HG02938 (cell line): Measurements from ENCODE around the gene YOD1.

ENCODE experiments used
- ATAC-seq: cut with Tn5 transposase; IDR thresholded peaks from one replicate; pipeline ENCODE4 v1.9.1; 2021; ENCODE audit warnings: mild to moderate bottlenecking, moderate library complexity; ENCODE audit not compliant: unreplicated experiment

YOD1 gene

DNA sequence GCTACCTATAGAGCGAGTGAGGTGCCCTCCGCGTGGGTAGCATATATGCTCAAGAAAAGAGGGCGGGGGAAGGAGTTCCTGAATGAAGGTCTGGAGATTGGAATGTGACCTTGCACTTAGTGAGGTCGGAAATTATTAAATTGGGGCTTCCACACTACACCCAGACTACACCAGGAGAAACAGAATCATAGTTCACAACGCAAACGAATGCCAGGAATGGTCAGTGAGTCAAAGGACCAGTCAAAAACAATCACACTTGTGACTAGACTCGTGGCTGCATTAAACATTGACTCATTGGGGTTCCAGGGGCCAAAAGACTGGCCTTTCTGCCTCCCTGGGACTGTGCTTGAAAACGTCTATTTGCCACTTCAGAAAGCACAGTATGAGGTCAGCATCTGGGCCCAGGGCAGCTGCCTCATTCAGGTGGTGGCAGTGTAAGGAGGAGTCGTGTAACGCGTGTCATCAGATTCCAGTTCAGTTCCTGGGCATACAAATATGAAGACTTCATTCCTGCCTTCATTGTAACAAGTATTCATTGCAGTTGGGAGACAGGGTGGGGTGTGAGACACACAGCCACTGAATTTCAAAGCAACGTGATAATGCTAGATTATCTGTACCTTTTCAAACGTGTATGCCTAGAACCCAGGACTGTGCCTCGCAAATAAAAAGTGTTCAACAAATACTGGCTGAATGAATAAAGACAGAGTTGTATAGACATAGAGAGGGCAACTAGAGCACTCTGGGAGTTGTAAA, at the start of gene YOD1:
TSS of gene YOD1 (minus strand) at position 18 of the 753 bp plus-strand sequence. CDS start 178 bp downstream, outside the sequence.
- ATAC-seq: no peak

GRCh38 chr1:207097871-207098324, 46.9 kb upstream of the YOD1 start:
- peak; percentile 81 for ATAC-seq

DNA sequence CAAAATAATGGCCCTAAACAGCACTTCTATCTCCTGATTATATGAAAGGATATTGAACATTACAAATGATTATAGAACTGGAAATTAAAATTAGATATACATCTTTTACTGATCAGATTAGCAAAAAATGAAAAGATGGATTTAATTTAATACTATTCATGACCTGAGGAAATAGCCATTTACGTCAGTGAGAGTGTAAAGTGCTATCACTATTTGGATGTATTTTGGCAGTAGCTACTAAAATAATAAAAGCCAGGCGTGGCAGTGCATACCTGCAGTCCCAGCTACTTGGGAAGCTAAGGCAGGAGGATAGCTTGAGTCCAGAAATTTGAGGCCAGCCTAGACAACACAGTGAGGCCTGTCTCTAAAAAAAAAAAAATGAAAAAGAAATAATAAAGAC, 42.9 kb upstream of the YOD1 start:
- ATAC-seq: no peak

- ATAC-seq: no peak
Measured at GRCh38 chr1:207091200-207091908, 40.3 kb upstream of the YOD1 start.

DNA sequence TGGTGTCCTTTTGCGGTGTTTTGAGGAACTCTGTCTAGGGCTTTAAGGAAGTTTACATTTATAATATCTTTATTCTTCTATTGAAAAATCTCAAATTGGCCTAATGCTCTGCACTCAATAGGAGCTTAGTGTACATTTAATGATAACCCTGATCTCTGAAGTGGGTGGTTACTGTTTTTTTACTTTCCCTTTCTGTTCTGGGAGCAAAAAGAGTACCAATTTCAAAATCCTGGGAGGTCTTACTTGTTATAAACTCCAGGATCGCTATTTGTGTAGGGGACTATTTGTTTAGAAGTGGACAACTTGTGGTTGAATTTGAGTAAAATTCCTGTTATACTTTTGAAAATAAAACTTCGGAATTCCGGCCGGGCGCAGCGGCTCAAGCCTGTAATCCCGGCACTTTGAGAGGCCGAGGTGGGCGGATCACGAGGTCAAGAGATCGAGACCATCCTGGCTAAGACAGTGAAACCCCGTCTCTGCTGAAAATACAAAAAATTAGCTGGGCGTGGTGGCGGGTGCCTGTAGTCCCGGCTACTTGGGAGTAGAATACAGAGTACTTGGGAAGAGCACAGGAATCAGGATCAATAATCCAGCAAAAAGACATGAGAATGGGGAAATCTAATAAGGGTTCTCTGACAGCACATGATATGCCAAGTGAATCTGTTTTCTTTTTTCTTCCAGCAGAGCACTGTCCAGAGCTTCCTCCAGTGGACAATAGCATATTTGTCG, 38.8 kb upstream of the YOD1 start:
- ATAC-seq: no peak

DNA sequence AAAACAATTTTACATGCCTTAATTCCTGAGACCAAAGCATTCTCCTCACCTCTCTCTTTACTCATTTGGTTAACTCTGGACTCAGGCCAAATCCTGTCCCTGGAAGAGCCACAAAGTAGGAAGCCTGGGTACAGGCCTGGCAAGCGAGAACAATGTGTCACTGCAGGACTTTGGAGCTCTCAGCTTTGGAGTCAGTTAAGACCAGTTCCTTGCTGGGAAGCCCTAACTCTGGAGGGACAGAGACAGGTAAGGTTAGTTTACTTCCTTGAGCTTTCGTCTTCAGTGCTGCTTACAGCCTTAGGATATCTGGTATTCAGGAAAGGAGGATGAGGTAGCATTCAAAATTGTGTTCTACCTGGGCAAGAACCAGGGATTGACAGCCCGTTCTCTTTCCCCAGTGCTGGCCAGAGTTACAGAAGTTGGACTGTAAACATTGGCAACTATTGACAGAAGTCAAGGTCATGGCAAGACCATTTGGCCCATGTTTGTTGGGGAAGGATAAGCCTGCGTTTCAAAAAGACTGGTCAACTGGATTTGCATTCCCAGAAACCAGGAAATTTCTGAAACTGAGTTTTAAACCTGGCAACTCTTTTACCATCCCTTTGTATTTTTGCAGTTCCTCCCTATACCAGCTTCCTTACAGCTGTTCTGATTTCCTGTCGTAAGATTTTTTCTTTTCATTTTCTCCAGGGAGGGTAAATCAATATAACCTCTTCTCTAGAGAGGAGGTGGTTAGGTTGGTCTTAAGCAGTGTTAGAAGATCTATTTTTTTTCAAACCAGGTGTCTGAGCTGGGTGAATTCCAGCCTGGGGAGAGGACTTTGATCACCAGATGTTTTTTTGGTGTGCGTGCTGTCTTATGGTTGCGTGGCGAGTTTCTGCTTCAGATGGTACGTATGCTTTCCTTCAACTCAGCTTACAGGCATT, 38.0 kb upstream of the YOD1 start, which contains the start of gene C4BPB:
TSS of gene C4BPB (plus strand) at position 160 of the 926 bp plus-strand sequence. CDS start at position 832, 672 bp downstream.
- no peak for ATAC-seq

GRCh38 chr1:207088161-207088560, 37.2 kb upstream of the YOD1 start:
- ATAC-seq: no peak

- no peak for ATAC-seq
Measured at GRCh38 chr1:207085887-207086286, 34.9 kb upstream of the YOD1 start.

GRCh38 chr1:207084701-207085180, 33.7 kb upstream of the YOD1 start:
- no peak for ATAC-seq

GRCh38 chr1:207084232-207084631, 33.2 kb upstream of the YOD1 start:
- no peak for ATAC-seq

DNA sequence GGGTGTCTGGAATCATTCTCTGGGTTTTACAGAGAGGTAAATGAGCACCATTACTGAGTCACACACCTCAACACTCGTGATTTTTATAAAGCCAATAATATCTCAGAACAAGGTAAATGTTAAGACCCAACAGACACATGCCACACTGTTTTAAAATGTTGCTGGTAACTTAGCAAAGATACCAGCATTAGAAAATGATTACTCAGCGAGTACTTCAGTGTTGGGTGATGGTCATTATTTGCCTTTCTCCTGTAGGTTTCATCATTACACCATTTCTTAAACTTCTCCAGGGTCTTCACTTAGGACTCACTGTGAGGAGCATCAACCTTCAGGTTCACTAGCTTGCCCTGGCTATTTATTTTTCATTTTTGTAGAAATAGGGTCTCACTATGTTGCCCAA, 30.8 kb upstream of the YOD1 start:
- no peak for ATAC-seq

DNA sequence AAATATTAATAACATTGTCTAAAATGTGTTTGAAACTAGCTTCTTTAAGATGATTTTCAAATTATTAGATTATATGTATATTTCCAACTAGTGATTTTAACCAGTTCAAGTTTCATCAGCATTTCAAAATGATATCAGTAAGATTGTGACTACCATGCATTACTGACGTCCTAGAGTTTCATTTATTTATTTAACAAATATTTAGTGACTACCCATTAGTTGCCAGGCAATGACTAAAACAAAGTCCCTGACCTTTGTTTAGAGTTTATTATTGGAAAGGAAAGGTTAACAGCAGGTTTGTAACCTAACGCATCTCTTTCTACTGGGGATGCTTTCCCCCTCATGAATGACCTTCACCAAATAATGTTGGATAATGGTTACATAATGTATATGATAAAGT, 30.1 kb upstream of the YOD1 start:
- ATAC-seq: no peak

GRCh38 chr1:207079706-207080241, 28.8 kb upstream of the YOD1 start:
- no peak for ATAC-seq

GRCh38 chr1:207078578-207079132, 27.6 kb upstream of the YOD1 start:
- ATAC-seq: no peak

- ATAC-seq: peak; percentile 54
Measured at GRCh38 chr1:207077470-207078377, 26.7 kb upstream of the YOD1 start.

DNA sequence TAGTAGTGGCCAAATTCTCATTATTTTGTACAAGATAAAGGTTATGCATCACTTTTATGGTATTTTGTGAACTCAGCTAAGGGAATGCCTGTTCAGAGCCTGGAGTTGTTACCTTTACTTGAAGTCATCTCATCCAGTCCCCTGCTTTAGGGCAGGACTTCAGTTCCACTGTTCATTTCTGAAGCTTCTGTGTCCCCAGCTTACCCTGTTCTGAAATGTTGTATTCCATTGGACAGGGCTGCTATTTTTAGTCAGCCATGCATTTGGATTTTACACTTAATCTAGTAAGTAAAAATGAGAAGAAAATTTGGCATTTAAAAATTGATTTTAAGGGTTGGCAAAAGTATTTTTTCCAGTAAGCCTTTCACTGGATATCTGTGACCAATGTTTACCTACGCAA, 26.0 kb upstream of the YOD1 start:
- no peak for ATAC-seq

GRCh38 chr1:207076181-207076955, 25.4 kb upstream of the YOD1 start:
- ATAC-seq: no peak
